Activated effector memory CD4-positive, alpha-beta T cell treated with anti-CD3 and anti-CD28 coated beads, Interleukin-2, amount 50 U/mL, for 16 hours (primary cell): ENCODE data around the gene SLC8A1.

Source experiments
- DNase-seq: peaks from one replicate; pipeline ENCODE4 v3.0.0-alpha.2; 2020

SLC8A1 gene

GRCh38 chr2:40348665-40349064 lies 103.2 kb downstream of the SLC8A1 start:
- no peak for DNase-seq

DNA sequence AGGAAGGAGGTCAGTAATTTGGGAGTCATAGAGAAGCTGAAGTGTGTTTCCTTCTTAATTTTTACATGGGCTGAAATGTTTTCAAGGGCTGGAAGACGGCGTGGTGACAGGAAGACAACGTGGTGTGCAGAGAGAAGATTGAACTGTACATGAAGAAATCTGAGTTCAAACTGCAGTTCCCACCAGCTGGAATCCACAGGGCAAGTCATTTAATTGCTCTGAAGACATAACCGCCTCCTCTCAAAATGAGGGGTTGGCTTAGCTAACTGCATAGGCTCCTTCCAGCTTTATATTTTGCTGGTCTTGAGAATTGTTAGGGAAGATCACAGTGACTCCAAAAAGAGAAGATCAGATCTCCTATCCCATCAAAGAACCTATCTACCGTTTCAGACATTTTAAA lies 103.9 kb downstream of the SLC8A1 start:
- DNase-seq, result no peak

- no peak for DNase-seq
Measured at GRCh38 chr2:40346535-40347354, 105.1 kb downstream of the SLC8A1 start.

GRCh38 chr2:40344364-40344763 lies 107.5 kb downstream of the SLC8A1 start:
- no peak for DNase-seq

DNA sequence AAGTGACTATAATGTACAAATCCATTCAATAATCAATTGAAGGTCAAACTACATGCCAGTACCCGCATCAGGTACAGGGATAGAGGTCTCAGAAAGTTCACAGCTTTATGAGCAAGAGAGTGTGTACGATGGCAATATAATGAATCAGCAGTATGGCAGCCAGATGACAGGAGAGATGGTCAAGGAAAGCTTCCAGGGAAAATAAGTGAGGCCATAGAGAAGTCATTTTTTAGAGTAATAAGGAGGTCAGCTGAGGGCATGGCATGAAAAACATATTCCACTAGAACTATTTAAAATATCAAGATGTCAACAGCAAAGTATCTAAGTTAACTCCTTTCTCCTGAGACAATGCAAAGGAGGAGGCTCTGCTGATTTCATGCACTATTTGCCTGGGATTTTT lies 108.0 kb downstream of the SLC8A1 start:
- no peak for DNase-seq

GRCh38 chr2:40341198-40341597 lies 110.7 kb downstream of the SLC8A1 start:
- DNase-seq, result no peak

GRCh38 chr2:40339026-40339425 lies 112.9 kb downstream of the SLC8A1 start:
- no peak for DNase-seq

- DNase-seq, result no peak
Measured at GRCh38 chr2:40332191-40332826, 119.6 kb downstream of the SLC8A1 start.

DNA sequence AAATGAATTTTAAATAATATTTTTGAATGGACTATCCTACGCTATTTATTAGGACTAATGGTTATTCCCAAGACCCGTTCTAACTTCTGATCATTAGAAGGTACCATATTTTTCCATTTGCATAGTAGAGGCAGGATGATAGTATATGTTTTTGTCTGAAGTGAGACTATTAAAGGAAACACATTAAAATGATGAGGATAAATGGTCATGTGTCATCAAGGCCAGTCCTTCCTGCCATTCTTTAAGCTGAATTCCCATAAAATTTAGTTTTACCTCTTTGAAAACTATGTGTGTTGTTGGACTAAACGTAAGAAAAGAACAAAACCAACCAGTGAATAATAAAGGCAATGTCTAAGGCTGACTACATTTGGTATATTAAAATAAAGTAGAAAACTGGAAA lies 121.8 kb downstream of the SLC8A1 start:
- DNase-seq, result no peak

- DNase-seq, result no peak
Measured at GRCh38 chr2:40329739-40330030, 122.2 kb downstream of the SLC8A1 start.

- no peak for DNase-seq
Measured at GRCh38 chr2:40325116-40325515, 126.8 kb downstream of the SLC8A1 start.

GRCh38 chr2:40324656-40325055 lies 127.2 kb downstream of the SLC8A1 start:
- DNase-seq, result no peak

- DNase-seq, result no peak
Measured at GRCh38 chr2:40321822-40322221, 130.1 kb downstream of the SLC8A1 start.

GRCh38 chr2:40321016-40321623 lies 130.8 kb downstream of the SLC8A1 start:
- DNase-seq, result no peak

GRCh38 chr2:40318921-40319320 lies 133.0 kb downstream of the SLC8A1 start:
- DNase-seq, result no peak

GRCh38 chr2:40317761-40318160 lies 134.1 kb downstream of the SLC8A1 start:
- no peak for DNase-seq

DNA sequence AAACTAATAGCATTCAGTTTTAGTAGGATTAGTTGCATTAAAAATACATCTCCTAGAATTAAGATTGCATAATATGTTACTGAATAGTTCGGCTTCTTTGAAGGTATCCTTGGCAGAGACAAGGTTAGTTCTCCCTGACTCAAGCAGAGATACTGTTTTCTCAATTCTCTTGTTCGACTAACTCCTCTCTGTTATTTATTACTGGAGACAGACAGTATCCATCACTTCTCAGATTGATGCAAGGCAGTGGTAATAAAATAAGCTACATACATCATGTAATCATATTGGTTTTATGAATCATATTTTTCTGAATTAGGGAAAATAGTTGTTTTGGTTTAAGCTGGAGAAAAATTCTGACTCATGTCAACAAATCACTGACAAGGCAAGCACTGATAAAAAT lies 134.8 kb downstream of the SLC8A1 start:
- no peak for DNase-seq

DNA sequence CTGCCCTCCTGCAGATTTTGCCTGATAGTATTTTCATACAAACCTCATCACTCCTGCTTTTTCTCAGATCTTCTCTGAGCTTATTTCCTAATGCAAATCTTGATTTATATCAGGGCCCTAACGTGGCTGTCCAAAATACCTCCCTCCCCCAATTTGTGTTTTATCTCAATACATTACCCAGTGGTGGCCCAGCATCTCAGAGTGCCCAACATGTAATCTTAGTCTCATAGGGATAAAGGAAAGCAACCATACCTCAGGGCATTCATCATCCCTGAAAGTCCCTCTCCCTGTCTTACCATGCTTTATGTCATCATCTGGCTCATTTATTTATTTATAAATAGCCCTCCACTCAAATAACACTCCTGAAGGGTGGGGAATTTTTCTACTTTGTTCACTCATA lies 135.3 kb downstream of the SLC8A1 start:
- DNase-seq, result no peak

- DNase-seq, result no peak
Measured at GRCh38 chr2:40315683-40316082, 136.2 kb downstream of the SLC8A1 start.

DNA sequence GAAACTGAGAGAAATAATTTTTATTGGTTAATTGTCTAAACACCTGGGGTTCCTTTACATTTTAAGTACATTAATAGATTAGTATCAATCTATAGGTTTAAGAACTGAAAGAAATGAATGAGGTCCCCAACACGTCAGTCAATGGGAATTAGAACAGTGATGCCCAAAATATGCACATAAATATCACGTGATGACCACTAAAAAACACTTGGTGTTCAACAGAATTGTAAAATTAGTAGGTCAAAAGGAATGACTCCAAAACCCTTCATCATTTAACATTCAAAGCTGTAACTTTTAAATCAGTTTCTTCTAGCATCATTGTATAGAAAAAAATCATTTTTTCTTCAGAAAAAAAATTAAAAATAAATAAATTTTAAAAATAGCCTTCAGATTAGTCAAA lies 140.9 kb downstream of the SLC8A1 start:
- DNase-seq, result no peak

- DNase-seq, result no peak
Measured at GRCh38 chr2:40310303-40310702, 141.6 kb downstream of the SLC8A1 start.

- DNase-seq, result no peak
Measured at GRCh38 chr2:40304340-40304739, 147.6 kb downstream of the SLC8A1 start.

- DNase-seq, result no peak
Measured at GRCh38 chr2:40303746-40304145, 148.1 kb downstream of the SLC8A1 start.

- no peak for DNase-seq
Measured at GRCh38 chr2:40302751-40303325, 149.1 kb downstream of the SLC8A1 start.
